Embryonic facial prominence (tissue), 1 donor: ENCODE data around the gene GTPBP1.
A peak's percentile ranks its signal among the peaks of the same experiment; 100 is the strongest.

Experiments used
- DNase-seq: peaks from one replicate; pipeline ENCODE4 v3.0.0-alpha.2; 2016; ENCODE audit errors: extremely low spot score

GTPBP1 gene

DNA sequence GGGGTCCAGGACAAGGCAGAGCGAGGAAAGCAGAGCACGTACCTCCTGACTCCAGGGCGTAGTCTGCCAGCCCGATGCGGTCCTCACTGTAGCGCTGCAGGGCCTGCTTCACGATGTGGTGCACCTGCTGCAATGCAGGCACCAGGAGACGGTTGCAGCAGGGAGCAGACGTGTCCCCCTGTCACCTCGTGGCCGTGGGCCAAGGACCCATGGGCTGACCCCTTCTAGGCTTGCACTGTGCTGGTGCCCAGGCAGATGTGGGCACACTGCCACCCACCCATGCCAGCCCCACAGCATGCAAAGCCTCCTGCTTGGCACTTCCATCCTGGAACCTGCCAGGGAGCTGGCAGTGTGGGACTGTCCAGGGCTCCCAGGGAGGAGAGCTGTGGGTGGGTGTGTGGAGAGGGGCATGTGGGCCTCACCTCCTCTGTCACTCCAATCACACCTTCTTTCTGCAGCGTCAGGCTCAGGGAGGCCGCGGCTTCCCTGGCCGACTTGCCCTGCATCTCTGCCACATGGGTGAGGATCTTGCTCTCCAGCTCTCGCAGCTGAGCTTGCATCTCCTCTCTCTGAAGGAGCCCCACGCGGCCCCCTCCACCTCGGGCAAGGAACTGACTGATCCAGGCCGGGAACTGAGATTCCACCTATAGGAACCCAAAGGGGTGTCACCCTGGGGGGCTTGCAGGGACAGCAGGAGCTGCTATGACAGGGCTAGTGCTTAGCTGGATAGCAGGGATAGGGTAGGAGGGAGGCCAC is 33.7 kb downstream of the GTPBP1 start:
- no peak for DNase-seq

DNA sequence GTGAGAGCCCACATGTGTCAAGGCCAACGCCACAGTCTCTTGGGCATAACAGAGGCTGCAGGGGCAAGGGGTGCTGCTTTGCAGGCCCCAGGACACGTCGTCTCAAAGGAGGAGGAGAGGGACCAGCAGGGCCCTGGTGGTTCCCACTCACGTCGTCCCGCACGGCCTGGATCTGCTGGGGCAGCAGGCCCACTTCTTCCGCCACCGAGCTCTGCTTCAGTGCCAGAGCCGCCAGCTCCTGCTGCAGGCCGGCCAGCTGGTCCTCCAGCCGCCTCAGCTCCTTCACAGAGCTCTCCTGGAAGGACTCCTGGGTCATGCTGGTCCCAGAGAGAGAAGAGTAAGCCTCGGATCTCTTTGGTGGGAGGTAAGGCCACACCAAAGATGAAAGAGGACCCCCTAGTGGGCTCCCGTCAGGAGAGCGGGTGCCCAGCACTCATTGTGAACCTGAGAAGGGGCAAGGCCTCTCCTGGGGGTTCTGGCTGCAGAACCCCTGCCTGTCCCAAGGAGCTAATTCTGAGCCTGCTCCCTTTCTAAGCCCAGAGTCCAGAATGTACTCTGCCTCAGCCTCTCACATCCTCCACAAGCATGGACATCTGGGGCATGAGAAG is 34.5 kb downstream of the GTPBP1 start:
- no peak for DNase-seq

DNA sequence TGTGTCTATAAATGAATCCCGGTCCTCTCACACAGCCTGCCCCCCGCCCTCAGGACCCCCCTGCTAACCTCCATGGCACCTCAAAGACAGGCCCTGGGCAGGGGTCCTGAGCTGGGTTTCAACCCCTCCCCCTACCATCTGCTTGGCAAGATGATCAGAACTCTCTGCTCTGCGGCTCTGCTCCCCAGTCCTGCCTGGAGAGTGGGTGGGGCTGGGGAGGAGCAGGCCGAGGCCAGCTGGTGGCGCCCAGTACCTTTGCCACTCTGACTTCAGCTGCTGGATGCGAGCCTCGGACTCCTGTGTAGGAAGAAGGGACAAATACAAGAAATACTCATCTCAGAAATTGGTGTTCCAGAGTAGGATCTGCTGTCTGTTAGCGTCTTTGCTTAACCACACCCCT is 35.0 kb downstream of the GTPBP1 start:
- no peak for DNase-seq

DNA sequence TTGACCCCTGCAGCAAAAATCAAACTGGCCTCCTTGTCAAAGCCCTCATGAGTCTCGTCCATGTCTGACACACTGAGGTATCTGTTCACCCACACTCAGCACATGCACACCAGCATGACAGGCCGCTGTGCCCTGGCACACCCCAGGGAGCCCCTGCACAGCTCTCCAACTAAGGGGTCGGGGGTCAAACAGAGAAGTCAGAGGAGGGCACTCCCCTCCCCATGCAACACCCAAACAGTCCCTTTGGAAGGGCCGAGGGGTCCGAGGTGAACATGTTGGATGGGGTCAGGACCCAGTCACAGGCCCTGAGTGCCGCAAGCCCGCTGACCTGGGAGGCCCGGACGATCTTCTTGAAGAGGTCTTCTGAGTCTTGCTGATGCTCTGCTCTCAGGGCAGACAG is 35.4 kb downstream of the GTPBP1 start:
- DNase-seq: no peak

DNA sequence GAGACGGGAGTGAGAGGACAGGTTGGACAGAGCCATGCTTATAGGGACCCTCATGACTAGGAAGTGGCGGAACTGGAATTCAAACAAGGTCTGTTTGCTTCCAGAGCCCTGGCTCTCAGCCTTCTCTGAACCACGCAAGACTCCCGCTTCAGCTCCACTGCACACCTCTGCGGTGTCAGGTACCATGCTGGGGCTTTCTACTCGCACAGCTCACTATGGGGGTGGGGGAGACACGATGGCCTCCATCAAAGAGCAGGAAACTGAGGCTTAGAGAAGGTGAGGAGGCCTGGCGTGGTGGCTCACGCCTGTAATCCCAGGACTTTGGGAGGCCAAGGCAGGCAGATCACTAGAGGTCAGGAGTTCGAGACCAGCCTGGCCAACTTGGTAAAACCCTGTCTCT is 35.8 kb downstream of the GTPBP1 start:
- no peak for DNase-seq

DNA sequence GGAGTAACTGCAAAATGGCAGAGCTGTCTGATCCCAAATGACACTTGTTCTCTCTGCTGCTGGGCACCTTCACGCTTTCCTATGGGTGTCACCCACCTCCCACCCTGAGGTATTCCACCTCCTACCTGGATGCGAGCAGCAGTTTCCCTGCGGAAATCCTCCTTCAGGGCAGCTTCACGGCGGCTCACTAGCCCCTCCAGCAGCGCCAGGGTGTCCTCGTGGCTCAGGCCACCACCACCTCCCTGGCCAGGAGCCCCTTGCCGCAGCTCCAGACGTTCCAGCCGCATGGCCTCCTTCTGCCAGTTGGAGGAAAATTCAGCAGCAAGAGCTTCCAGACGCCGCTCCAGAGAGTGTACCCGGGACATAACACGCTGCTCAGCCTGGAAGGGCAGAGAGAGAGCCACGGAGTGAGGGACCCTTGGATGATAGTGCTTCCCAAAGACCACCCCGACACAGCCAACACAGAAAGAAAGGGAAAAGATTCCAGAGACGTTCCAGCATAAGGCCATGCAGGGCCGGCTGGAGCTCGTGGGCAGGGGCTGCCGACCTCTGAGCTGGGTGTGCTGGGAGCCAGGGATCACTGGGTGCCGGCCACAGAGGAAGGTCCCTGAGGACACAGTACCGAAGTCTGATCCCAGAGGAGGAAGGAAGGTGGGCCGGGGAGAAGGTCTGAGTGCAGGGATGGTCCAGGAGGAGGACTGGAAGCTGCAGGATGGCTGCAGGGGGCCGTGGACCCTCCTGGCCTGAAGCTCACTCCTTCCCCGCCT is 36.6 kb downstream of the GTPBP1 start:
- no peak for DNase-seq

DNA sequence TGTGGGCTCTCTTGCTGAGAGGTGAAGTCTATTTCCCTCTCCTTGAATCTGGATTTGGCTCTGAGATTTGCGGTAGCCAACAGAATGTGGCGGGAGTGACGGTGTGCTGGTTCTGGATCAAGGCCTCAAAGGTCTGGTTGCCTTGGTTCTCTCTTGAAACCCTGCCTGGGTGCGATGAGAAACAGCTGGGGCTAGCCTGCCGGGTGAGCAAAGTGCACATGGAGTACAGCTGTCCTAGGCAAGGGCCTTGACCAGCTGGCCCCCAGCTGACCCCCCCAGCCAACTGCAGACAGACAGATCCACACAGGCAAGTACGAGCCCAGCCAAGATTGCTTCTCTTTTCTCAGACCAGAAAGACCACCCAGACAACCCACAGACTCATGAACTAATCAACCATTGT is 39.2 kb downstream of the GTPBP1 start:
- no peak for DNase-seq

DNA sequence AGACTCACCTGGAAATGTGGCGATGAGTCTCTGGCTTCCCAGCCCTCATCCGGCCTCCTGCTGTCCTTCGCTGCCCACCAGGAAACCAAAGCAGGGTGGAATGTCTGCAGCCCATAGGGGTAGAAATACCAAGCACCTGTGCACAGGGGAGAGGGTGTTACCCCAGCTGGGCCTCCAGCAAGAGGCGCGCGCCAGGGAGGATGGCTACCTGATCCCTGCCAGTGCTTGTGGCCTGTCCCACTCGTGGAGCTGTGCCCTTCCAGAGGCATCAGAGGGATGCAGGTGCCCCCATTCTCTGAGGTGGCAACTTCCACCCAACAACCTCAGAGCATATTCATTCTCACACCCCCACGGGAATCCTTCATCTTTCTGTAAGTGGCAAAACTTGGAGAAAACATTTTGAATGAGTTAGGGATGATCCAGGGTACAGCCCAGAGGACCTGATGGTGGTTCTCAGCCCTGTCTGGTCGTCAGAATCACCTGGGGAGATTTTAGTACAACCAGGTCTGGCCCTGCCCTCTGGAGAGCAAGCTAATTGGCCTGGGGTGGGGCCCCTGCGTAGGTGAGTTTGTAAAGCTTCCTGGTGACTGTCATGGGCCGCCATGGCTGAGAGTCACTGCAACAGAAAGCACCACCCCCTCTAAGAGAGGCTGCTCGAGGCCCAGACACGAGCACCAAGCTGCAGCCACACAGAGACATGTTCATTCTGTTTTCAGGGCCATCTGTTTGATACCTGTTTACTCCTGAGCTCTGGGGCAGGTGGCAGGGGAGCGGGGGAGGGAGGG is 40.1 kb downstream of the GTPBP1 start:
- no peak for DNase-seq

DNA sequence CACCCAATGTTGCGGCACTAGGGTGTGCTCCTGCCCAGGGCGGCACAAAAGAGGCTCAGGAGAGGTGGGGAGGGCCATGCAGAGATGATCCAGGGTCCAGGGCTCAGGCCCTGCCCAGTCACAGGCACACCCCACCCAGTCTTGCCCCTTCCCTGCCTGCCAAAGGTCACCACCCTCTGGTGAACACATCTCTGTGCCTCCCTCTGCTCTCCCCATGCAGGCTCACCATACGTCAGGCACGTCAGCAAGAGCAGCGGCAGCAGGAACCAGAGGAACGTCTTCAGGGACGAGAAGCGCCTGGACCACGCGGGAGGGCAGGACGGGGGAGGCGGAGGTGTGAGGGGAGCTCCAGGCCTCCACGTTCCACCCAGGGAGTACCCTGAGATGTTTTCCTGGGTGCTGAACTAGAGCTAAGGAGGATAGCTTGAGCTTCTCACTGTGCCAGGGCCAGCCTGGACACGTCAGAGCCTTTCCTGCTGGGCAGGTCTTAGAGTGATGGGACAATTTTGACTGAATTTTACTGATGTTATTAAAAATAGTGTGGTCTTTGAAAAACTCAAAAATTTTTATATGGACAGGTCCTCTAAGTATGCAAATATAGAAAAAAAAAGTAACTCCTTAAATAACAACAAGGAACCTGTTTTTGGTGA is 42.9 kb downstream of the GTPBP1 start:
- DNase-seq: no peak

DNA sequence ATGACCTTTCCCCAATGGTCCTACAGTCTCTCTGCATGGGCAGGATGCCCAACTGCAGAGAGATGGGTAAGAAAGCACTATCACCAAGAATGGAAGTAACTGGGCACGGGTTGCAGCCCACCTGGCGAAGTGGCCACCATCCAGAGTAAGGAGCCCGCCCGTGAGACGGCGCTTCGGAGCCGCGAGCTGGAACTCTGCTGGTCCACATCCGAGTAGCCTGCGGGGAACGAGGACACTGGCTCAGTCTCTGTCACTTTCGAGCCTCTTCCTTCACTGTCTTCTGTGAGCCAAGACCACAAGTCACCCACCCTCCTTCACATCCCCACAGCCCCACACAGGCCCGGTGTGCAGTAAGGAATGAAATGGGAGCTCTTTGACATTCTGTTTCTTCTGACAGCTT is 44.4 kb downstream of the GTPBP1 start:
- no peak for DNase-seq

DNA sequence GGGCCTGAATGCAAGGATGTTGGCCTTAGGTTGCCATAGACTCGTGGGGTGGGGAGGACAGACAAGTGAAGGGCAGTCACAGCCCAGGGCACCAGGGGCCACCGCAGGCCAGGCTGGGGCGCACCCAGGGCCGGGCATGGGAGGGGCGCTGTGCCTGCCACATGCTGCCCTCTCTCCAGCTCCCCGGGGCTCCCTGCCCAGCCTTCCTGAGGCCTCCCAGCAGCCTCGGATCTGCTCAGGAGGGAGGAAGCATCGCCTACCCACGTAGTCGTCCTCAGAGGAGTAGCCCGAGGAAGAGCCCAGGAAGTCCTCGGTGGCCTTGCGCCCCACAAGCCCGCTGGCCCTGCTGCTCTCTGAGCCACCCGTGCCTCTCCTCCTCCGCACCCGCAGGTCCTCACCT is 44.9 kb downstream of the GTPBP1 start:
- DNase-seq: no peak

DNA sequence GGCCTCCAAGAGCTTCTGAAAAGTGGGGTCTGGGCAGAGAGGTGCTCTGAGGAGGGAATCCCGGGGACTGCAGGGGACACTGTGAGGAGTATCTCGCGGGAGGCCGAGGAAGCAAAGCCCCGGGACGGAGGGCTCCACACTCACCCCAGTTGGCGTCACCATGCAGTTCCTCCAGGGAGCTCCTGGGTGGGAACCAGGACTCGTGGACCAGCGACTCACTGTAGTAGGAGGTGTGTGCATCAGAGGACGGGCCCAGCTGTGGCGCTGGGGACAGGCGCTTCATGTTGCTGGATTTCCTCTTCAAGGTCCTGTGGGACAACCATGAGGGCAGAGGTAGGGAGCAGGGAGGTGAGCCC is 45.3 kb downstream of the GTPBP1 start:
- no peak for DNase-seq

DNA sequence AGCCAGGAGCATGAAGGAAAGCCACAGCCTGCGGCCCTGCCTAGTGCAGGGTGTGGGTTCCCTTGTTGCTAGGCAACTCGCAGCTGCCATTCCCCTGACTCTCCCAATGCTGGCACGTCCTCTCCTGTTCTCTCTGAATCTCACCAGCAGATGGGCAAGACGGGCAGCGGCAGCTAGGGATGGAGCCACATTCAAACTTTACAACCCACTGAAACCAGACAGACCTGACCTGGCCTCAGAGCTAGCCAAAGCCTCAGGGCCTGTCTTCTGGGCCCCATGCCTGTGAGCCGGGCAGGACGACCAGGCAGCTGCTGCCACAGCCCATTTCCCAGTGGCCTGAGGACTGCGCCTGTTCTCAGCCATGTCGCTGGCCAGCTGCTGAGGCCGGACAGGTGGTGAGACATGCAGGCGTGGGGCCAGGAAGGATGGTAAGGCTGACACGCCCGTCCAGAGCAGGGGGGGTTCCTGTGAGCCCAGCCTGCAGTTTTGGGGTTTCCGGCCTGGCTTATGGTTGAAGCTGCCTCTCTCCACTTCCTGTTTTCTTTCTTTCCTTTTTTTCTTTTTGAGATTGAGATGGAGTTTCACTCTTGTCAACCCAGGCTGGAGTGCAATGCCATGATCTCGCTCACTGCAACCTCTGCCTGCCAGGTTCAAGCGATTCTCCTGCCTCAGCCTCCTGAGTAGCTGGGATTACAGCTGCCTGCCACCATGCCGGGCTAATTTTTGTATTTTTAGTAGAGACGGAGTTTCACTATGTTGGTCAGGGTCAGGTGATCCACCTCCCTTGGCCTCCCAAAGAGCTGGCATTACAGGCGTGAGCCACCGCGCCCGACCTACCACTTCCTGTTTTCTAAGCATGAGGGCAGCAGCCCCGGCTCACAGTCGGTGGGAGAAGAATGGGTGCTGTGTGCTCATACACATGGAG is 45.9 kb downstream of the GTPBP1 start:
- no peak for DNase-seq

DNA sequence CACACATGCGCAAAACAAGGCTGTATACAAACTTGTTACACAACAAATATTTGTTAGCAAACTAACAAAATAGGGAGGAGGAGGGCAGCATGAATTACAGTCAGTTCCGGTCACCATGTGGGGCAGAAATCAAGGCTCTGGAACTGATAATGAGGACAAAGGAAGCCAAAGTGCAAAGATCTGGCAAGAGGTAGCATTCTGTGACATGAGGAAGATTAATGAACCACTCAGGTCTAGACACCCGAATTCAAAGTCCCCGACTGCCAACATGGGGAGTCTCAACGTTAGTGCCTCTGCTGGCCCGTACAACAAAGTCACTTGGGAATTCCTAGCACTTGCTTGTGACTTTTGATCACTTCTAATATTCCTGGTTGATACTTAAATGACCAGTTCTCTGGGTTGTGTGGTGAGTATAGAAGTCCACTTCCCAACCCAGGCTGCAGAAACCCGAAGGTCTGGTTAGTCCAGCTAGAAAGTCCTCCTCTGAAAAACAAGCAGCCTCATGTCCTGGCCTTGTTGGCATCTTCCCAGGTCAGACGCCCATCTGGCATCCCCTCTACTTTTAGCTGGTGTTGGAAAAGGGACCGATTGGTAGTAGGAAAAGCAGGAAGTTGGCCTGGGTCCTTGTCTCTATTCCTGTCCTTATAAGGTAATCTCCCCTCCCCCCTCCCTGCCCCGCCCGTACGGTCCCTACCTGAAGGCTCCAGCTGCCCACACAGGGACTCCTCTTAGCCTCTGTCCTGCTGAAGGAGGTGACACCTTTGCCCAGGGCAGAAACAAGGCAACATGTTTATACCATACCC is 48.4 kb downstream of the GTPBP1 start:
- DNase-seq: no peak

DNA sequence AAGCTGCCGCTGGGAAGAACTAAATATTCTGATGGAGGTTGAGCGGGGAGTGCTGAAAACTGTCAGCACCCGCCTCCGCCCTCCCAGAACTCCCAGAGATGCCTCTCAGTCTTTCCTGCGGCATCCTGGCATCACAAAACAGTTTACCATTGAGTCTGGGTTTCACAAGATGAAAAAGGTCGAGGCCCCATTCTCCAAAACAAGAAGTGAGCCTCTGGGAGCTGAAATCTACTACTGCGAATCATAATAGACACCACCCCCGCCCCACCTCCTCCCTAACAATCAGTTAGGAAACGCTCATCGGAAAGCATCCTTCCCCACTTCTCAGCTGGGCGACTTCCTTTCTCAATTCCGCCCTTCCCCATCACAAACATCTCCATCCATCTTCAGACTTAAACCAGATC is 49.0 kb downstream of the GTPBP1 start:
- DNase-seq: no peak

DNA sequence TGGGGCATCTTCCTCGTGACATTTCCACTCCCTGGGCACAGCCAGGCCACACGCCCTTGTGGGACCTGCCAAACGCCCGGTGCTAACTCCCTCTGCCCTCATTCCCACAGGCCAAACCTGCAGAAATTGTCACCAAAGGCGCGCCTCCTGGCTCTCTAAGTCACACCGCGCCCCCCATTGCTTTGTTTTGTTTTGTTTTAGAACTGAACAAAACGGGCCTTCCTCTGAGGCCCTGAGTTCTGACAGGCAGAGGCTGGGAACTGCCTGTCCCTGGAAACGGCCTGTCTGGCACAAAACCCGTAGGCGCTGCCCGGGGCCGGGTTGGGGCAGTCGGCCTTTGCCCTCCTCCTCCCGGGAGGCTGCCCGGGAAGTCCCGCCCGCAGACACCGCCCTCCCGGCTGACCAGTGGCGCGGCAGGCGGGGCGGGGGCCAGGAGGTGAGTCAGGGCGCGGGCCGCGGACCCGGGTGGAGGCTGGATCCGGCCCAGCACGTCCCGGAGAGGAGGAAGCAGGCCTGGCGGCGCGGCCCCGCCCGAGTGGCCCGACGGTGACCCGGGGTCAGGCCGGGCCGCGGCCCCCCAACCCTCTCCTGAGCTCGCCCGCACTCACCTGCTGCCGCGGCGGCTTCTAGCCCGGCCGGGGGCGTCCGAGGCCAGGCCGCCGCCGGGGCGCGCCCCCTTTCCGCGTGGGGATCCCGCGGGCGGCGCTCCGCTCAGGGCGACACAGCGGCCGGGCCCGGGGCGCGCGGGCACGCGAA is 49.6 kb downstream of the GTPBP1 start:
- no peak for DNase-seq

DNA sequence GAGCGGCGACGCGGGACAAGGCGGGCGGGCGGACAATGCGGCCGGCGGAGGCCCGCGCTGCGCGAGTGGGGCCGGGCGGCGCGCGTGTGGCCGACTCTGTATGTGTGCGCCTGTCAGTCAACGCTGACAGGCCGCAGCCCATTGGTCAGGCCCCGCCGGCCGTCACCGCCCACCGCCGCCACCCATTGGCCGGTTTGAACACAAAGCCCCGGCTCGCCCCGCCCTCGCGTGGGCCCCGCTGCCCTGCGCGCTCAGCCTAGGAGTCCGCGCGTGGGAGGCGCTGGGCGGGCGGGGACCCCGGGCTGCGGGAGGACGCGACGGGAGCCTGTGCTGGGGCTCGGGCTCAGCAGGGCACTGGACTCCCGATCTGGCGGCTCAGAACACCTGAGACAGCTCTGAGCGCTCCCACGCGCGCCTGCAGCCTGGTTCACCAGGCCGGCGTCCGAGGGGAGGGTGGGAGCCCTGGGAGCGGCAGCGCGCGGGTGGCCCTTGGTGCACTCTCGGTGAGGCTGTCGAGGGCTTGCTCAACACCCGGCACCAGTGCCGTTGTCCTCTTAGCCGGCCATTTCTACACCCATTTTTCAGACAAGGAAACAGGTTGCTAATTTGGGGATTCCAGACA is 50.3 kb downstream of the GTPBP1 start, which contains the start of gene SUN2:
Gene SUN2 (minus strand): TSS at position 88 of the 622 bp plus-strand sequence. CDS start 3,370 bp downstream, outside the sequence.
- DNase-seq: peak; percentile 32

DNA sequence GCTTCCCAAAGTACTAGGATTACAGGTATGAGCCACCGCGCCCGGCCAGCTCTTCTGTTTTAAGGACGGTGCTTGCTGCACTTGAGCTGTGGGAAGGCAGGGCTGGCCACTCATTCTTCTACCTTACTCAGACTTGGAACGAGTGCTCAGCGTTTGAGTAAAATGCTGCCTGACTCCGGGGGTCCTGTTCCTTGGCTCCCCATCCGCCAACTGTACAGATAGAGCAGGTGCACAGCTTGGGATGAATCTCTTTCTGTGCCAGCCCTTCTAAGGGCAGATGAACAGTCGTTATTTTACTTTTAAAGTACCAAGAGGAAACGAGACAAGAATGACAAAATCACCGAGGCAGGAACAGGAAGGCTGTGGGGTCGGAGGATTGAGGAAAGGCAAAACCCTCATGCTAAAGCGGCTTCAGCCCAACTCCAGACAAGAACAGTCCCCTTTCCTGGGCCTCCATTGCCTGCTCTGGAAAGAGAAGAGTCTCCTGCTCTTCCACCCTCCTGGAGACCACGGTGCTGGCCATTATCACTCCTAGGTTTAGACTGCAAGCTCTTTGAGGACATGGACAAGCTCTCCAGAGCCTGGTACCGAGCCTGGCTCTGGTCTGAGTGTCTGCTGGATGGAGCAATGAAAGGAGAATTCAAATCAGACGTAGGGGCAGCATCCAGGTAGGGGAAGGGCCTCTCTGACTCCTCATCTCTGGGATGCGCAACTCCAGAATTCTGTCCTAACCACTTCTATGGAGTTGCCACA is 51.1 kb downstream of the GTPBP1 start:
- DNase-seq: no peak
